A204.1 (cell line): ENCODE data around the gene AKAP6.

ENCODE experiments used
- FAIRE-seq: peaks from 2 replicates; lab custom pipeline; 2012; peaks lifted over from hg19 to GRCh38; lab: Jason Lieb, UNC

Gene AKAP6

DNA sequence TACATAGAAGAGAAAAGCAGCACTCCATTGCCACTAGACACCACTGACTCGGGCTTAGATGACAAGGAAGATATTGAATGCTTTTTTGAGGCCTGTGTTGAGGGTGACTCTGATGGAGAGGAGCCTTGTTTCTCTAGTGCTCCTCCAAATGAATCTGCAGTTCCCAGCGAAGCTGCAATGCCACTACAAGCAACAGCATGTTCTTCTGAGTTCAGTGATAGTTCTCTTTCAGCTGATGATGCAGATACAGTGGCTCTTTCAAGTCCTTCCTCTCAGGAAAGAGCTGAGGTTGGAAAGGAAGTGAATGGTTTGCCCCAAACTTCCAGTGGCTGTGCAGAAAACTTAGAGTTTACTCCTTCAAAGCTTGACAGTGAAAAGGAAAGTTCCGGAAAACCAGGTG is 495.1 kb downstream of the AKAP6 start:
- FAIRE-seq = no peak

- no peak for FAIRE-seq
Measured at GRCh38 chr14:32825058-32825457, 496.0 kb downstream of the AKAP6 start.

DNA sequence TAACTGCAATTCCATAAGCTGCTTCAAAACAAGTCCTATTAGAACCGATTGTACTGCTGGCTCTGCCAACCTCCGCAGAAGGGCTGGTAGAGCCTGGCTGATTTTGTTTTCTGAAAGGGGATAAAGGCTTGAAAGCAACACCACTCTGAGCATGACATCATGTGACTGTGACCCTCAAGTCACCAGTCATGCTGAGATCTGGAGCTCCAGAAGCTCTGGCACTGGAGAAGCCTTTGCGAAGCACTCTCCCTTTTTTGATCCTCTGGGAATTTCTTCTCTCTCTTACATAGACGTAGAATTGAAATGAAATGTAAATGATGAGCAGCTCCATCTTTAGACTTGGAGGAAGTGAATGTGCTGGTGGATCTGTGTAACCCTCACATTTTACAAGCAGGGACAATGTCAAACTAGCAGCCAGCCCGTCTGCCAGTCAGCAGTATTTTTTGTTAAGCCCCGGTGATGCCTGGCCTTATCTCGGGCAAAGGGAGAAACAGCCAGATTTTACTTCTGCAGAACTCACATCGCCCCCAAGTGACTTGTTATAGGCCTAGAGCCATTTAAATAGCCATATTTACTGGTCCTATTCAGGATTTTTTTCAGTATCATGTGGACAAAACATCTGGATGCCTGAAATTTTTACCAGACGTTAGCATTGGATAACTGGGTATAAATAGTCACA is 497.4 kb downstream of the AKAP6 start:
- FAIRE-seq = no peak

DNA sequence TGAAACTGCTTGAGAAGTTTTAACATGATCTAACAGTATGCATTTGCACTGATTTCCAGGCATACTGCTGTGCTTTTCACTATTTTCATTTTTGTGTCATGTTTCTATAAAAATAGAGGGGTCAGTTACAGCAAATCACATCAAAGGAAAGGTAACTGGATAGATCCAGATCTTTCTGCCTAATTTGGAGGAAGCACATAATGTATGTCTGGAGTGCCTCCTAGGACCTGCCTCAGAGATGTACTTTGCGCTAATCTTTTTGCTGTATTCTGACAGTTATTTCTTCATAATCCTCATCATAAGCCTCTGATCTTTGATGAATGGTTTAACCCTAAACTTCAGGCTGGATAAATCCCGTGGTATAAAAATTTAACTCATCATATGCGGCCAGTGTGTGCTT is 498.4 kb downstream of the AKAP6 start:
- no peak for FAIRE-seq

DNA sequence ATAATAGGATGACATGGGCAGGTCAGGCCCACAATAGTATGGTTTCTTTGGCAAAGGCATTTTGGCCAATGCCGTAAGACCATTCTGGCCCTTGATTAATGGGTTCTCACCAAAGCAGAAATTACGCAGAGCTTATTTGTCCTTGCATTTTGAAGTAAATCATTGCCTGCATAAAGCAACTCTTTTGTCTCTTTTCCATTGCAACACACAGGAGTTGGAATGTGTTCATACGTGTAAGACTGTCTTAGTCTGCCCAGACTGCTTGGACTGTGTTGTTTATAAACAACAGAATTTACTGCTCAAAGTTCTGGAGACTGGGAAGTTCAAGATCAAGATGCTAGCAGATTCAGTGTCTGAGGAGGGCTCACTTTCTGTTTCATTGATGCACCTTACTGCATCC is 506.8 kb downstream of the AKAP6 start:
- no peak for FAIRE-seq

DNA sequence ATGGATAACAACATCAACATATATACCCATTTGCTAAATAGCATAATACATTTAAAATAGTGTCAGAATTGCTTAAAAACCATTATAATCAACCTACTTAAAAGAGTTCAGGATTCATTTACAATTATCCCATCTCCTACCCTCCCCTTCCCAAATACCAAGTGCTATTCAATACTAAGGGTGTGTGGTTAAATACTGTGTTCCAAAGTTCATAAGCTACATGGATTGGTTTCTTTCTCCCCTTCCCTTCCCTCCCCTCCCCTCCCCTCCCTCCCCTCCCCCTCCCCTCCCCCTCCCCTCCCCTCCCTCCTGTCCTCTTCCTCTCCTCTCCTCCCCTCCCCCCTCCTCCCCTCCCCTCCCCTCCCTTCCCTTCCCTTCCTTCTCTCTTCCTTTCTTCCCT is 512.6 kb downstream of the AKAP6 start:
- FAIRE-seq = no peak

- FAIRE-seq = no peak
Measured at GRCh38 chr14:32846821-32847365, 517.8 kb downstream of the AKAP6 start.

- FAIRE-seq = no peak
Measured at GRCh38 chr14:32847867-32848266, 518.8 kb downstream of the AKAP6 start.

DNA sequence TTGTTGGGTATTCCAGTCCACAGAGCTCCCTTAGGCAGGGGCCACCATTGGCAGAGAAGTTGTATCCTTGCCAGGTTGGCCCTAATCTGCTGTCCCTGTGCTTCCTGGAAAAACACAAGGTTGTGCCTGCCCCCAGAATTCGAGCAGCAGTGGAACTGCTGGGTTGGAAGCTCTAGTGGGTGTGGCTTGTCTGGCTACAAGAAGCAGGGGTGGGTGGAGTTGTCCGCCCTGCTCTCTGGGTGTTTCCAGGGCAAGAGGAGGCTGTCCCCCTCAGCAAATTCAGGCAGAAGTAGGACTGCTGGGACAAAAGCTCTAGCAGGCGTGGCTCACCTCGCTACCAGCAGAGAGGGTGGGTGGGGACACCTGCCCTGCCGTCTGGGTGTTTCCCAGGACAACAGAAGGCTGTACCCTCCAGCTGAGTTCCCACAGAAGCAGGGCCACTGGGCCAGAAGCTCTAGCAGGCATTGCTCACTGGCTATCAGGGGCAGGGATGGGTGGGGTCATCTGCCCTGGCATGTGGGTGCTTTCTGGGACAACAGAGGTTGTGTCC is 536.8 kb downstream of the AKAP6 start:
- no peak for FAIRE-seq

GRCh38 chr14:32883188-32883587 is 554.1 kb downstream of the AKAP6 start:
- no peak for FAIRE-seq
